PC-3 (cell line): ENCODE data around the gene PRKN. TPM values are rescaled to one million over a fixed set of nuclear protein-coding genes. Genes with fewer than 3 reads are reported as not detected.

Source experiments
- ATAC-seq: fragments of 200-7000 bp; cut with Tn5 transposase; 2 replicates; pipeline ENCODE4 v1.9.1; 2020; ENCODE audit warnings: mild to moderate bottlenecking, moderate library complexity
- BruUV-seq: library from RNA; stranded (reverse); fragments of 400-500 nt; replicated peaks from 2 replicates; lab custom pipeline; 2021; lab: Mats Ljungman, UMichigan
- CTCF ChIA-PET: fragments of 300-600 bp; sonication (Branson Sonifier 250); formaldehyde crosslinking; loops from one replicate; lab custom pipeline; 2022; ENCODE audit warnings: antibody characterized with exemption; lab: Charles Lee
- POLR2A ChIA-PET: fragments of 300-600 bp; sonication (Branson Sonifier 250); formaldehyde crosslinking; loops from one replicate; lab custom pipeline; 2022; ENCODE audit warnings: antibody characterized with exemption; ENCODE audit not compliant: unreplicated experiment; lab: Charles Lee
- DNase-seq: peaks from one replicate; pipeline ENCODE4 v3.0.0-alpha.2; 2015
- H2AFZ ChIP-seq: fragments of 300-600 bp; sonication (generic); 2 replicates; pipeline ENCODE4 v1.6.0; 2016; ENCODE audit warnings: antibody characterized with exemption, low read length
- H3F3A ChIP-seq: fragments of 300-600 bp; sonication (generic); one replicate; pipeline ENCODE4 v1.6.0; 2017; ENCODE audit warnings: antibody characterized with exemption, low read length, control low read depth, mild to moderate bottlenecking; ENCODE audit not compliant: unreplicated experiment
- H3K27ac ChIP-seq: fragments of 300-600 bp; sonication (generic); 2 replicates; pipeline ENCODE4 v1.5.1; 2016; ENCODE audit warnings: mild to moderate bottlenecking, low read length
- H3K27me3 ChIP-seq: fragments of 300-600 bp; sonication (generic); 2 replicates; pipeline ENCODE4 v1.6.1; 2016; ENCODE audit warnings: low read length, mixed read lengths
- H3K36me3 ChIP-seq: fragments of 300-600 bp; sonication (generic); 2 replicates; pipeline ENCODE4 v1.6.1; 2016; ENCODE audit warnings: low read depth, mixed run types, low read length, mixed read lengths
- H3K4me1 ChIP-seq: fragments of 300-600 bp; sonication (generic); 2 replicates; pipeline ENCODE4 v1.5.1; 2016; ENCODE audit warnings: low read length; ENCODE audit not compliant: insufficient read depth
- H3K4me2 ChIP-seq: fragments of 300-600 bp; sonication (generic); 2 replicates; pipeline ENCODE4 v1.6.0; 2016; ENCODE audit warnings: low read length
- H3K4me3 ChIP-seq: fragments of 300-600 bp; sonication (generic); 2 replicates; pipeline ENCODE4 v1.5.1; 2016; ENCODE audit warnings: mild to moderate bottlenecking, low read length, mixed read lengths
- H3K79me2 ChIP-seq: fragments of 300-600 bp; sonication (generic); 2 replicates; pipeline ENCODE4 v1.6.1; 2017; ENCODE audit warnings: low read length, mixed read lengths
- H3K9ac ChIP-seq: fragments of 300-600 bp; sonication (generic); 2 replicates; pipeline ENCODE4 v1.6.0; 2016; ENCODE audit warnings: mild to moderate bottlenecking, low read length
- H3K9me2 ChIP-seq: fragments of 300-600 bp; sonication (generic); replicated peaks from 2 replicates; pipeline ENCODE4 v1.6.1; 2016; ENCODE audit warnings: mixed run types, low read length, mixed read lengths
- H3K9me3 ChIP-seq: fragments of 300-600 bp; sonication (generic); 2 replicates; pipeline ENCODE4 v1.6.1; 2016; ENCODE audit warnings: low read length, mixed read lengths
- H4K20me1 ChIP-seq: fragments of 300-600 bp; sonication (generic); 2 replicates; pipeline ENCODE4 v1.6.1; 2016; ENCODE audit warnings: low read length, mixed read lengths
- EZH2 ChIP-seq: fragments of 300-600 bp; sonication (generic); IDR thresholded peaks from one replicate; pipeline ENCODE4 v1.6.1; 2017; ENCODE audit warnings: antibody characterized with exemption, mild to moderate bottlenecking, low read length; ENCODE audit not compliant: unreplicated experiment
- EZH2phosphoT487 ChIP-seq: fragments of 300-600 bp; sonication (generic); IDR thresholded peaks from 2 replicates; pipeline ENCODE4 v1.6.1; 2018; ENCODE audit warnings: mild to moderate bottlenecking, antibody characterized with exemption, low read length, borderline replicate concordance
- intact Hi-C: fragments of 100-400 bp; cut with micrococcal nuclease; formaldehyde crosslinking; loops from 2 replicates; pipeline ENCODE4 v1.9.0; 2023
- total RNA-seq: library from RNA; depleted of rRNA; stranded (reverse); fragments of >200 nt; gene quantifications from 2 replicates; pipeline ENCODE4 v1.2.3, GENCODE V29; 2014
- TF ChIP-seq, protein P1 (sequence below): fragments of 300-600 bp; sonication (generic); conservative IDR thresholded peaks from 2 replicates; pipeline ENCODE4 v1.5.1; 2017; ENCODE audit warnings: antibody characterized with exemption, low read depth, mild to moderate bottlenecking, low read length

Gene PRKN
- total RNA-seq, 1 experiment from 2014 or later, result not detected

DNA sequence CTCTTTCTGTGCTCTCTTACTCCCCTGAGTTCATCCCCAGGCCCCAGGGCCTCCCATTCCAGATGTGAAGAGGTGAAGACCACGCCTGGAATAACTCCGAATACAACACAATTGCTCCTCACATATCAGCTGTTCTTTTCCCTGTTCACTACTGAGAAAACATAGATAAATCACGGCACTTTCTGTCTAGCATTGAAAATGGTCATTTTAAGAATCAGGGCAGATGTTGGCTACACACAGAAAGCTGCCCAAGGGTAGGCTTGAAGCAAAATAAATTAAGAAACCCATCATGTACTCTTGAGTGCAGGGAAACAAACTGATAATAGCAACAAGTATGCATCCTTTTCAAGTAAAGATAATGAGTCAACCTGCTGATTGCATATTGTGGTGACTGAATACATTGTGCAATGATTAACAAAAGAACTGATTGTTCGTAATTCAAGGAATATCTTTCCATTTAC, 382.5 kb downstream of the PRKN start:
- Histone ChIP-seq H3K79me2 (no peaks in the 10 kb centered on the region), H3K4me1 (no peaks in the 10 kb centered on the region), H2AFZ (no peak overlapping the region), H3K9ac (no peak overlapping the region), H3K4me3 (no peak overlapping the region), H3K36me3 (no peaks in the 10 kb centered on the region), H3K27me3 (no peaks in the 10 kb centered on the region), H4K20me1 (no peaks in the 10 kb centered on the region), H3K27ac (no peak overlapping the region), H3K4me2 (no peak overlapping the region), H3K9me2 (no peaks in the 10 kb centered on the region), H3F3A (no peaks in the 10 kb centered on the region), H3K9me3 (no peaks in the 10 kb centered on the region)
- DNase-seq, result no peak
- POLR2A ChIA-PET, result no interaction called here
- ATAC-seq, result no peak
- no TSS peak for BruUV-seq
- intact Hi-C loops, result no loop called here
- CTCF ChIA-PET, result no interaction called here
- TF ChIP-seq, protein P1, sequence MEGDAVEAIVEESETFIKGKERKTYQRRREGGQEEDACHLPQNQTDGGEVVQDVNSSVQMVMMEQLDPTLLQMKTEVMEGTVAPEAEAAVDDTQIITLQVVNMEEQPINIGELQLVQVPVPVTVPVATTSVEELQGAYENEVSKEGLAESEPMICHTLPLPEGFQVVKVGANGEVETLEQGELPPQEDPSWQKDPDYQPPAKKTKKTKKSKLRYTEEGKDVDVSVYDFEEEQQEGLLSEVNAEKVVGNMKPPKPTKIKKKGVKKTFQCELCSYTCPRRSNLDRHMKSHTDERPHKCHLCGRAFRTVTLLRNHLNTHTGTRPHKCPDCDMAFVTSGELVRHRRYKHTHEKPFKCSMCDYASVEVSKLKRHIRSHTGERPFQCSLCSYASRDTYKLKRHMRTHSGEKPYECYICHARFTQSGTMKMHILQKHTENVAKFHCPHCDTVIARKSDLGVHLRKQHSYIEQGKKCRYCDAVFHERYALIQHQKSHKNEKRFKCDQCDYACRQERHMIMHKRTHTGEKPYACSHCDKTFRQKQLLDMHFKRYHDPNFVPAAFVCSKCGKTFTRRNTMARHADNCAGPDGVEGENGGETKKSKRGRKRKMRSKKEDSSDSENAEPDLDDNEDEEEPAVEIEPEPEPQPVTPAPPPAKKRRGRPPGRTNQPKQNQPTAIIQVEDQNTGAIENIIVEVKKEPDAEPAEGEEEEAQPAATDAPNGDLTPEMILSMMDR, result no peak
- TF ChIP-seq EZH2 (no peak), EZH2phosphoT487 (no peak)

DNA sequence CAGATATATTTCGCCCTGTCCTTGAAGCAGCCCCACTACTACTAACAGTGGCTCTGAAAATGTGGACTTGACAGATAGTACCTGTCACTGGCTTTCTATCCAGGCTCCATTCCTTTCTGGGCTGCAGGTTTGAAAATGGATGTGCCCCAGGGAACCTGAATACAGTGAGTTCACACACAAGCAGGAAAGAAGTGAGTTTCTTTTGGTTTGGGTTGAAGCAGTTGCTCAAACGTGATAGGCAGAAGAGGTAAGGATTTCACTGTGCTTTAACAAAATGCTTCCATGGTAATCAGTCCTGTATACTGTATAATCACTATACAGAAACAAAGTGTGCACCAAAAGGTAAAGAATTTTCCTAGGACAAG, 382.9 kb downstream of the PRKN start:
- CTCF ChIA-PET, result no interaction called here
- Histone ChIP-seq H3K9me2 (no peaks in the 10 kb centered on the region), H3K4me2 (no peak overlapping the region), H3K9me3 (no peaks in the 10 kb centered on the region), H2AFZ (no peak overlapping the region), H3K79me2 (no peaks in the 10 kb centered on the region), H3K9ac (no peak overlapping the region), H3K4me3 (no peak overlapping the region), H4K20me1 (no peaks in the 10 kb centered on the region), H3K27me3 (no peaks in the 10 kb centered on the region), H3K4me1 (no peaks in the 10 kb centered on the region), H3K27ac (no peak overlapping the region), H3F3A (no peaks in the 10 kb centered on the region), H3K36me3 (no peaks in the 10 kb centered on the region)
- no peak for DNase-seq
- no peak for ATAC-seq
- intact Hi-C loops, result no loop called here
- no TSS peak for BruUV-seq
- POLR2A ChIA-PET, result no interaction called here
- TF ChIP-seq, protein P1, result no peak
- TF ChIP-seq EZH2, result no peak
- TF ChIP-seq EZH2phosphoT487, result no peak

DNA sequence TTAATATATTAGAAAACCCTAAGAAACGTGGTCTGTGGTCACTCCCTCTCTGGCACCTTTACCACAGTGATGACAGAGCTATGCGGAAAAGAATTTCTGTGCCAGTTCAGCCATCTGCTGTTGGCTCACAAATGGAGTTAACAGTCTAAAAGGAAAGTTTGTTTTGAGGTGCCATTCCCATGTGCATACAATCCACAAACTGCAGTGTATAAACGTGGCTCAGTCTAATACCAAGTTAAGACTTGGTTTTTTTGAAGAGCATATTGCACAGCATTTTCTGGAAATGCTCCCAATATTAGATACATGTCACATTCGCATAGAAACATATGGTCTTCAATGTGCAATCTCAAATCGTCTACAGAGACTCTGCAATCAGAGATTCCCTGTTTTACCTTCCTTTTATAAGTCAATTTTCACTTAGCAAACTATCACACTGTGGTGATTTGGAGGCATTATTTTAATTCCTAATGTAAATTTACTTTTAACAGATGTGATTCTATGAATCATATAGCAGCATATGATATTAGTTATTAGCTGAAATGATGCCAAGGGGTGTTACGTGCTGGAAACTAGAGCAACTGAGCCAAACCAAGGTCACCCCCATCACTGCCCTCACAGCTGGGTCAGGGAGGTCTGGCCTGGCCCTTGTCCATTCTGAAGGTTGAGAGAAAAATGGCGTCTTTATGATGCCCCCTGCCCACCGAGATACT, 383.5 kb downstream of the PRKN start:
- H4K20me1 ChIP-seq, result no peaks in the 10 kb centered on the region
- no peaks in the 10 kb centered on the region for H3F3A ChIP-seq
- no peaks in the 10 kb centered on the region for H3K27me3 ChIP-seq
- CTCF ChIA-PET, result no interaction called here
- no TSS peak for BruUV-seq
- no peak for DNase-seq
- POLR2A ChIA-PET, result no interaction called here
- no peak overlapping the region for H3K4me3 ChIP-seq
- intact Hi-C loops, result no loop called here
- no peak for ATAC-seq
- H3K4me1 ChIP-seq, result no peaks in the 10 kb centered on the region
- no peak overlapping the region for H3K9ac ChIP-seq
- H3K4me2 ChIP-seq, result no peak overlapping the region
- H3K79me2 ChIP-seq, result no peaks in the 10 kb centered on the region
- H2AFZ ChIP-seq, result no peak overlapping the region
- TF ChIP-seq, protein P1, result no peak
- no peaks in the 10 kb centered on the region for H3K9me3 ChIP-seq
- no peaks in the 10 kb centered on the region for H3K9me2 ChIP-seq
- H3K27ac ChIP-seq, result no peak overlapping the region
- H3K36me3 ChIP-seq, result no peaks in the 10 kb centered on the region
